ENCODE data around the gene HSPA1B.

HSPA1B gene

DNA sequence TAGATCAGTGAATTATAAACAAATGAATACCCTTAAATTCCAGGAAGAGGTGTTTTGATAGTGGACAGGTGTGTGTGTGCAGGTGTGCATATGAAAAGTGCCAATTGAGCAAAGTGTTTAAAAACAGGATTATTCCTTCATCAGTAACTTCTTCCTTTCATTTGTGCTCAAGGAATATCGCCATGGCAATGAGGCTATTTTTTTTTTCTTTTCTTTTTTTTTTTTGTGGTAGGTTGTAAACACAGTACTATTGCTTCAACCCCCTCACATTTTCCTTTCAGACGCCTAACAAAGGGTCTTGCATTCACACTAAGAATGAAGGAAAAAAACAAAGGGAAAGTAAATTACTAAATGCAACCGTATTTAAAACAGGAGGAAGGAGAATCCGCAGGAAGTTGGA lies 2.0 kb upstream of the HSPA1B start:
- TF ChIP-seq EZH2phosphoT487 (IDR thresholded peaks at IDR 0.05; ENCODE audit: borderline replicate concordance) = no peak
- TF ChIP-seq CTCF (conservative IDR thresholded peaks at IDR 0.05; ENCODE audit: low read length) = no peak
- H3K9me2 ChIP-seq (replicated peaks; ENCODE audit: low read depth, low read length) = no peaks in the 10 kb centered on the region
- H3K79me2 ChIP-seq (ENCODE audit: insufficient read depth, low read length) = peaks cover 7% of the 10 kb centered on the region; the same call in 1 of the 2 replicates
- no peaks in the 10 kb centered on the region for H3K27me3 ChIP-seq (ENCODE audit: insufficient read depth, low read length, poor library complexity, severe bottlenecking)
- no peak overlapping the region for H2AFZ ChIP-seq (ENCODE audit: low read length)
- no peaks in the 10 kb centered on the region for H3K36me3 ChIP-seq (ENCODE audit: insufficient read depth, low read length)
- H3K9ac ChIP-seq (ENCODE audit: low read depth, low read length, poor library complexity, severe bottlenecking) = no peak overlapping the region
- H4K20me1 ChIP-seq (ENCODE audit: insufficient read depth, low read length, poor library complexity, severe bottlenecking) = no peaks in the 10 kb centered on the region
- no peaks in the 10 kb centered on the region for H3K9me3 ChIP-seq (ENCODE audit: insufficient read depth, low read depth, low read length)
- H3K4me3 ChIP-seq (ENCODE audit: low read length, poor library complexity, severe bottlenecking) = no peak overlapping the region
- no peak overlapping the region for H3K4me2 ChIP-seq (ENCODE audit: low read depth, low read length, poor library complexity, severe bottlenecking)
- peaks cover 22% of the 10 kb centered on the region for H3K4me1 ChIP-seq (ENCODE audit: insufficient read depth, low read length, poor library complexity, severe bottlenecking)
- peaks cover 8% of the 10 kb centered on the region for H3F3A ChIP-seq (ENCODE audit: low read depth)

DNA sequence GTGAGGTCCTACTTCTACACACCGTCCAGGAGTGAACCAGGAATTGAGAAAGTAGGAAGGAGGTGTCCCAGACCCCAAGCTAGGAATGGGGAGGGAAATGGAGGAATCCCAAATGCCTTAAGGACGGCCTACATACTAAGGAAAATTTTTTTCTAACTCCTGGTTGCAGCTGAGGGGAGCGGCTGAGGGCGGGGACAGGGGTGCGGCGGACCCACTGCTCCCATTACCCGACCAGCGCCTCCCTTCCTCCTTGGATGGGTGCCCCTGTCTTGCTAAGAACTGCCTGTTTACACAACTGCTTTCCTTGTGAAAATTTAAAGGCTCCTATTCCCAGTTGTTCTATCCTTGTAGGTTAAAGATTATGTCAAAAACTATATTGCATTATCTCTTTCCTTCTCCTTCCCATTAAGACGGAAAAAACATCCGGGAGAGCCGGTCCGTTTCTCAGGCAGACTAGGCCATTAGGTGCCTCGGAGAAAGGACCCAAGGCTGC lies 699 bp upstream of the HSPA1B start:
- Histone ChIP-seq H3K36me3 (ENCODE audit: insufficient read depth, low read length) (no peaks in the 10 kb centered on the region), H3K9ac (ENCODE audit: low read depth, low read length, poor library complexity, severe bottlenecking) (peak overlapping the region; percentile 73), H3K27me3 (ENCODE audit: insufficient read depth, low read length, poor library complexity, severe bottlenecking) (no peaks in the 10 kb centered on the region), H3F3A (ENCODE audit: low read depth) (peaks cover 8% of the 10 kb centered on the region), H3K4me3 (ENCODE audit: low read length, poor library complexity, severe bottlenecking) (peak overlapping the region; percentile 74), H2AFZ (ENCODE audit: low read length) (peak overlapping the region; percentile 85), H3K9me3 (ENCODE audit: insufficient read depth, low read depth, low read length) (no peaks in the 10 kb centered on the region), H3K79me2 (ENCODE audit: insufficient read depth, low read length) (peaks cover 19% of the 10 kb centered on the region), H3K4me2 (ENCODE audit: low read depth, low read length, poor library complexity, severe bottlenecking) (peak overlapping the region; percentile 78), H4K20me1 (ENCODE audit: insufficient read depth, low read length, poor library complexity, severe bottlenecking) (no peaks in the 10 kb centered on the region), H3K4me1 (ENCODE audit: insufficient read depth, low read length, poor library complexity, severe bottlenecking) (peaks cover 17% of the 10 kb centered on the region), H3K9me2 (replicated peaks; ENCODE audit: low read depth, low read length) (no peaks in the 10 kb centered on the region)
- TF ChIP-seq EZH2phosphoT487 (IDR thresholded peaks at IDR 0.05; ENCODE audit: borderline replicate concordance) (no peak), CTCF (conservative IDR thresholded peaks at IDR 0.05; ENCODE audit: low read length) (no peak)

DNA sequence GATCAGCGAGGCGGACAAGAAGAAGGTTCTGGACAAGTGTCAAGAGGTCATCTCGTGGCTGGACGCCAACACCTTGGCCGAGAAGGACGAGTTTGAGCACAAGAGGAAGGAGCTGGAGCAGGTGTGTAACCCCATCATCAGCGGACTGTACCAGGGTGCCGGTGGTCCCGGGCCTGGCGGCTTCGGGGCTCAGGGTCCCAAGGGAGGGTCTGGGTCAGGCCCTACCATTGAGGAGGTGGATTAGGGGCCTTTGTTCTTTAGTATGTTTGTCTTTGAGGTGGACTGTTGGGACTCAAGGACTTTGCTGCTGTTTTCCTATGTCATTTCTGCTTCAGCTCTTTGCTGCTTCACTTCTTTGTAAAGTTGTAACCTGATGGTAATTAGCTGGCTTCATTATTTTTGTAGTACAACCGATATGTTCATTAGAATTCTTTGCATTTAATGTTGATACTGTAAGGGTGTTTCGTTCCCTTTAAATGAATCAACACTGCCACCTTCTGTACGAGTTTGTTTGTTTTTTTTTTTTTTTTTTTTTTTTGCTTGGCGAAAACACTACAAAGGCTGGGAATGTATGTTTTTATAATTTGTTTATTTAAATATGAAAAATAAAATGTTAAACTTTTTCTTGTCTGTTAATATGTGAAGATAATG lies 2.2 kb downstream of the HSPA1B start:
- Histone ChIP-seq H3K9me2 (replicated peaks; ENCODE audit: low read depth, low read length) (no peaks in the 10 kb centered on the region), H3K4me3 (ENCODE audit: low read length, poor library complexity, severe bottlenecking) (peak overlapping the region; percentile 77), H3K4me1 (ENCODE audit: insufficient read depth, low read length, poor library complexity, severe bottlenecking) (peaks cover 7% of the 10 kb centered on the region), H2AFZ (ENCODE audit: low read length) (peak overlapping the region; percentile 36), H3K36me3 (ENCODE audit: insufficient read depth, low read length) (no peaks in the 10 kb centered on the region), H3K79me2 (ENCODE audit: insufficient read depth, low read length) (peaks cover 24% of the 10 kb centered on the region), H3K9ac (ENCODE audit: low read depth, low read length, poor library complexity, severe bottlenecking) (peak overlapping the region; percentile 75), H3K27me3 (ENCODE audit: insufficient read depth, low read length, poor library complexity, severe bottlenecking) (no peaks in the 10 kb centered on the region), H3F3A (ENCODE audit: low read depth) (peaks cover 3% of the 10 kb centered on the region; the same call in 1 of the 2 replicates), H3K4me2 (ENCODE audit: low read depth, low read length, poor library complexity, severe bottlenecking) (peak overlapping the region; percentile 73), H3K9me3 (ENCODE audit: insufficient read depth, low read depth, low read length) (no peaks in the 10 kb centered on the region), H4K20me1 (ENCODE audit: insufficient read depth, low read length, poor library complexity, severe bottlenecking) (no peaks in the 10 kb centered on the region)
- TF ChIP-seq EZH2phosphoT487 (IDR thresholded peaks at IDR 0.05; ENCODE audit: borderline replicate concordance) = no peak
- peak; percentile 66 for TF ChIP-seq CTCF (conservative IDR thresholded peaks at IDR 0.05; ENCODE audit: low read length)
